ENCODE results near the gene BNC2. TPM values are rescaled to one million over a fixed set of nuclear protein-coding genes. Genes with fewer than 3 reads are reported as not detected.

BNC2 gene
- total and polyA plus RNA-seq, 4 donors = 0.96 to 23.2 (median 9.7) TPM

DNA sequence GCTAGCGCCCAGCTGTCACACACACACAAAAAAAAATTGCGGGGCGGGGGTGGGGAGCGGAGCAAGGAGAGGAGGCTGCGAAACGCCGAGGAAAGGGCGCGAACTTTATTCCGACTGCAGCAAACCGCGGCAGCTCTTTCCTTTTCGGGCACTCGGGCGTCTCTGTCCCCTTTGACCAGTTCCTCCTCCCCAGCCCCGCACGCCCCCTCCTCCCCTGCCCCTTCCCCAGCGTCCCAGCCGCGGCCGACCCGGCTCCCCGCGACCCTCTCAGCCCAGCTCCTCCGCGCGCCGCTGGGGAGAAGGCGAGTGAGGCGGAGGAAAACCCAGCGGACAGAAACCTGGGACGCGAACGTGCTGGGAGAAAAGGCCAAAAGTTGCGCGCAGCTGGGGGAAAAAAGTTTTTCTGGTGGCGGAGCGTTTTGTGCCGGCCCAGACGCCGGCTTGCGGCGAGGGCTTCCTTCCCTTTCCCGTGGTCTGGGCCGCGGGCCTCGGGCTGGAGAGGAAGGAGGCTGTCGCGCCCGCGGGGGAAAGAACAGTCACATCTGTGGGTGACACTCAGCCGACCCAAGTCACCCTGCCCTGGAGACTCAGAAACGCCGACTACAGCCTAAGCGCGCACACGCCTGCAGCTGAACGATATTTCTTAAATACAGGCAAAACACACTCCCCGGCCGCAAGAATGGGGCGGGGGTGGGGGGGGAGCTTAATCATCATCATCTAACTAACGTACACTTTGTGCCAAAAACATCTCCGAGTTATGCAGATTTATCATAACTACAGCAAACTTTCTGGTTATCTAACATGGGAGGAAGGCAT is 1.1 kb upstream of the BNC2 start:
- Histone ChIP-seq H3K36me3 (ENCODE audit: control insufficient read depth in 4 of 4, insufficient read depth in 4 of 4, low read length in 4 of 4) (no peaks in the 10 kb centered on the region), H3K9ac (ENCODE audit: insufficient read depth in 1 of 2, low read length in 2 of 2) (peak overlapping the region; percentile 25 to 73), H3K27me3 (ENCODE audit: control insufficient read depth in 3 of 3, insufficient read depth in 3 of 3, low read length in 2 of 3) (peaks cover 0 to 15% (median 0%) of the 10 kb centered on the region in 3 donors), H3K9me3 (ENCODE audit: control insufficient read depth in 4 of 4, insufficient read depth in 3 of 4, low read length in 3 of 4) (peaks cover 0 to 3% (median 0%) of the 10 kb centered on the region in 4 donors), H3K4me3 (peak overlapping the region; percentile 52), H3K4me1 (ENCODE audit: control insufficient read depth in 5 of 5, insufficient read depth in 5 of 5, low read length in 5 of 5) (peaks cover 0 to 30% (median 0%) of the 10 kb centered on the region in 5 donors), H3K27ac (ENCODE audit: low read depth in 1 of 2, low read length in 1 of 2) (peak overlapping the region in 1 of 2 donors; percentile 80)
- WGBS, 2 donors = 1% methylated on average over 56 to 63 of the region's 63 CpGs
- ATAC-seq (ENCODE audit: insufficient read depth, low FRiP score) (peak; percentile 51), DNase-seq (peak; percentile 75 to 80 (median 75))
- TF ChIP-seq, protein P1, sequence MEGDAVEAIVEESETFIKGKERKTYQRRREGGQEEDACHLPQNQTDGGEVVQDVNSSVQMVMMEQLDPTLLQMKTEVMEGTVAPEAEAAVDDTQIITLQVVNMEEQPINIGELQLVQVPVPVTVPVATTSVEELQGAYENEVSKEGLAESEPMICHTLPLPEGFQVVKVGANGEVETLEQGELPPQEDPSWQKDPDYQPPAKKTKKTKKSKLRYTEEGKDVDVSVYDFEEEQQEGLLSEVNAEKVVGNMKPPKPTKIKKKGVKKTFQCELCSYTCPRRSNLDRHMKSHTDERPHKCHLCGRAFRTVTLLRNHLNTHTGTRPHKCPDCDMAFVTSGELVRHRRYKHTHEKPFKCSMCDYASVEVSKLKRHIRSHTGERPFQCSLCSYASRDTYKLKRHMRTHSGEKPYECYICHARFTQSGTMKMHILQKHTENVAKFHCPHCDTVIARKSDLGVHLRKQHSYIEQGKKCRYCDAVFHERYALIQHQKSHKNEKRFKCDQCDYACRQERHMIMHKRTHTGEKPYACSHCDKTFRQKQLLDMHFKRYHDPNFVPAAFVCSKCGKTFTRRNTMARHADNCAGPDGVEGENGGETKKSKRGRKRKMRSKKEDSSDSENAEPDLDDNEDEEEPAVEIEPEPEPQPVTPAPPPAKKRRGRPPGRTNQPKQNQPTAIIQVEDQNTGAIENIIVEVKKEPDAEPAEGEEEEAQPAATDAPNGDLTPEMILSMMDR (IDR thresholded peaks at IDR 0.05; ENCODE audit: control extremely low read depth, extremely low read depth) = no peak

DNA sequence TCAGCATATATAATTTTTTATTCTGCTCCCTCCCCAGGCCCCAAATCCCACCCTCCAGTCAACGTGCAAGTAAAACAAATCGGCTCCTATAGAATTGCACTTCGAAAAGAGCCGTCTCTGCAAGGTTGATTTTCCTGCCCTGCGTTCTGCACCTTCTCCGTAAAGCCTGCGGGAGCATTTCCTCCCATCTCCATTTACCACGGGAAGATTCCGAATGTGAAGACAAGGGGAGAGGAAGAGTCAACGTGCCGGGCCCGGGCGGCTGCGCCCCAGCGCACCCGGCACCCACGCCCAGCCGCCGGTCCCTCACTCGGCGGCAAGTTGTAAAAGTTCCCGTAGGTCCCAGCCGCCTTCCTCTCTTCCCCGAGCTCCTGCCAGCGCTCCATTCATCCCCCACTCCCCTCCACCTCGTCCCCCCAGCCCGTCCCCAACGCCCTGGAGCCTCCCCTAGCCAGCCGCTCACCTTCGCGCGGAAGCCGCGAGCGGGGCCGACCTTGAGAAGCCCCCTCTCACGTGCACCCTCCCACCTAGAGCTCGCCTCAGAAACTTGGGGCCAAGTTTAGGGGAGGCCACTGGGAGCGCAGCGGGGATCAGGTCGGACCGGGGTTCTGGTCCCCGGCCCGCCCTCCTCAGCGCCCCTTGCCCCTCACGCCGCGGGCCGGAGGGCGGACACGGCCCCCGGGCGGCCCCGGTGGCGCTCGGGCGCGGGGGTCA is 431 bp downstream of the BNC2 start:
- peak overlapping the region in 1 of 2 donors; percentile 82 for H3K27ac ChIP-seq (ENCODE audit: low read depth in 1 of 2, low read length in 1 of 2)
- H3K4me3 ChIP-seq = peak overlapping the region; percentile 52
- peaks cover 0 to 39% (median 0%) of the 10 kb centered on the region in 5 donors for H3K4me1 ChIP-seq (ENCODE audit: control insufficient read depth in 5 of 5, insufficient read depth in 5 of 5, low read length in 5 of 5)
- H3K9ac ChIP-seq (ENCODE audit: insufficient read depth in 1 of 2, low read length in 2 of 2) = peak overlapping the region in 1 of 2 donors; percentile 76
- H3K27me3 ChIP-seq (ENCODE audit: control insufficient read depth in 3 of 3, insufficient read depth in 3 of 3, low read length in 2 of 3) = peaks cover 0 to 17% (median 0%) of the 10 kb centered on the region in 3 donors
- ATAC-seq (ENCODE audit: insufficient read depth, low FRiP score) = peak; percentile 6
- peaks cover 0 to 3% (median 0%) of the 10 kb centered on the region in 4 donors for H3K9me3 ChIP-seq (ENCODE audit: control insufficient read depth in 4 of 4, insufficient read depth in 3 of 4, low read length in 3 of 4)
- DNase-seq = peak in 2 of 3 donors; percentile 21 to 40
- H3K36me3 ChIP-seq (ENCODE audit: control insufficient read depth in 4 of 4, insufficient read depth in 4 of 4, low read length in 4 of 4) = no peaks in the 10 kb centered on the region
- TF ChIP-seq, protein P1 (IDR thresholded peaks at IDR 0.05; ENCODE audit: control extremely low read depth, extremely low read depth) = no peak
- 0 to 1% methylated on average over 41 to 58 of the region's 58 CpGs for WGBS, 2 donors

DNA sequence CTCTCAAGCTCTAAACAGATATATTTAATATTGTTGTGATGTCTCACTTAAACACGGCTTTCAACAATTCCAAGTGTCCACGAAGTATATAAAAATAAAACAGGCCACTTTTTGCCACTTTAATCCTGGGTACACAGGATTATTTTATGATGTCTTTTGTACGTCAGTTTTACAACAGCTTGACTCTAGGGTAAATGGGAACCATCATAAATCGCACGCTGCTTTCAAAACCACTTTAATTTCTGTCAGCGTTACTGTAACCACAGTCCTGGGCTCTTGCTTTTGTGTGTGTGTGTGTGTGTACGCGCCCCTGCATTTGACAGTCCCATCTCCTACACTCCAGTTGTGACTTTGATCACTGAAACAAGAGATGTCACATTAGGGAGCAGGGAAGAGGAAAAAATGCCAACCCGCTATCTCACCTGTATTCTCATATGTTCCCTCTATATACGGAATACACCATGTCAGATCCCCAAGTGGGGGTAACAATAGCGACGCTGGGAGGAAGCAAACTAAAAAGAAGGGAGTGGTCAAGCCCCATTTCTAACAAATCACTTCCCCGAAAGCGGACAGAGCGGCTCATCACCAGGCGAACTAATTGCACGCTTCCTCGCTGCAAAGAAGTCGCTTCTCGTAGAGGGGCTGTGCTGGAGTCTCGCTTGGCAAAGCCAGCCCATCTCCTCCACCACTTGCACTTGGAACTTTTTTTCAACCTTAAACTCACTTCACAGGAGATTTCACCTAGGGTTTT is 1.2 kb downstream of the BNC2 start:
- TF ChIP-seq, protein P1 (IDR thresholded peaks at IDR 0.05; ENCODE audit: control extremely low read depth, extremely low read depth) = no peak
- ATAC-seq (ENCODE audit: insufficient read depth, low FRiP score) = no peak
- H3K27me3 ChIP-seq (ENCODE audit: control insufficient read depth in 3 of 3, insufficient read depth in 3 of 3, low read length in 2 of 3) = peaks cover 0 to 17% (median 0%) of the 10 kb centered on the region in 3 donors

More for the DNA sequence above, 1.2 kb downstream of the BNC2 start:
- peak; percentile 45 to 71 (median 63) for DNase-seq
- Histone ChIP-seq H3K36me3 (ENCODE audit: control insufficient read depth in 4 of 4, insufficient read depth in 4 of 4, low read length in 4 of 4) (no peaks in the 10 kb centered on the region), H3K4me1 (ENCODE audit: control insufficient read depth in 5 of 5, insufficient read depth in 5 of 5, low read length in 5 of 5) (peaks cover 0 to 47% (median 0%) of the 10 kb centered on the region in 5 donors), H3K9ac (ENCODE audit: insufficient read depth in 1 of 2, low read length in 2 of 2) (peak overlapping the region in 1 of 2 donors; percentile 76), H3K27ac (ENCODE audit: low read depth in 1 of 2, low read length in 1 of 2) (peak overlapping the region in 1 of 2 donors; percentile 10), H3K9me3 (ENCODE audit: control insufficient read depth in 4 of 4, insufficient read depth in 3 of 4, low read length in 3 of 4) (peaks cover 0 to 3% (median 0%) of the 10 kb centered on the region in 4 donors), H3K4me3 (peak overlapping the region; percentile 3)
- WGBS, 2 donors = 12 to 33% methylated on average over 21 of the region's 21 CpGs
